Smooth muscle cell (in vitro differentiated cells): Measurements from ENCODE around the gene SERPIND1. TPM values are rescaled to one million over a fixed set of nuclear protein-coding genes. Genes with fewer than 3 reads are reported as not detected.

Source experiments
- DNase-seq: peaks from one replicate; lab custom pipeline; 2025; ENCODE audit not compliant: unreplicated experiment; lab: John Stamatoyannopoulos, UW
- H2AFZ ChIP-seq: fragments of 200-600 bp; sonication (generic); 2 replicates; pipeline ENCODE4 v1.6.0; 2016; ENCODE audit warnings: antibody characterized with exemption, low read depth, mild to moderate bottlenecking
- H3F3A ChIP-seq: fragments of 200-600 bp; sonication (generic); 2 replicates; pipeline ENCODE4 v1.6.0; 2017; ENCODE audit warnings: antibody characterized with exemption, low read depth
- H3K27ac ChIP-seq: fragments of 200-600 bp; sonication (generic); 2 replicates; pipeline ENCODE4 v1.5.1; 2016; ENCODE audit warnings: low read depth, mild to moderate bottlenecking
- H3K27me3 ChIP-seq: fragments of 200-600 bp; sonication (generic); 2 replicates; pipeline ENCODE4 v1.6.1; 2016; ENCODE audit warnings: low read depth, mild to moderate bottlenecking
- H3K36me3 ChIP-seq: fragments of 200-600 bp; sonication (generic); 2 replicates; pipeline ENCODE4 v1.5.1; 2016; ENCODE audit warnings: low read depth
- H3K4me1 ChIP-seq: fragments of 200-600 bp; sonication (generic); 2 replicates; pipeline ENCODE4 v1.5.1; 2016; ENCODE audit warnings: low read depth
- H3K4me2 ChIP-seq: fragments of 200-600 bp; sonication (generic); 2 replicates; pipeline ENCODE4 v1.6.0; 2016; ENCODE audit warnings: mild to moderate bottlenecking
- H3K4me3 ChIP-seq: fragments of 200-600 bp; sonication (generic); 2 replicates; pipeline ENCODE4 v1.5.1; 2016; ENCODE audit warnings: mild to moderate bottlenecking
- H3K79me2 ChIP-seq: fragments of 200-600 bp; sonication (generic); 2 replicates; pipeline ENCODE4 v1.6.0; 2016; ENCODE audit warnings: low read depth, mild to moderate bottlenecking
- H3K9ac ChIP-seq: fragments of 200-600 bp; sonication (generic); 2 replicates; pipeline ENCODE4 v1.6.0; 2016; ENCODE audit warnings: low read depth
- H3K9me3 ChIP-seq: fragments of 200-600 bp; sonication (generic); replicated peaks from 2 replicates; pipeline ENCODE4 v1.5.1; 2016; ENCODE audit warnings: low read depth
- H4K20me1 ChIP-seq: fragments of 200-600 bp; sonication (generic); 2 replicates; pipeline ENCODE4 v1.6.0; 2016; ENCODE audit warnings: low read depth
- WGBS: methylation state at CpG from one replicate; pipeline ENCODE4 v1.1.7; 2016; ENCODE audit warnings: low lambda C conversion rate; 5-methylcytosine and 5-hydroxymethylcytosine counted together
- polyA plus RNA-seq: library from polyadenylated mRNA; unstranded; fragments of >200 nt; fragmentation: Nextera tagmentation; extraction: Ambion mirVana; gene quantifications from 2 replicates; pipeline ENCODE4 v1.2.1, GENCODE V29; 2016
- total RNA-seq: library from RNA; depleted of rRNA; stranded (reverse); fragments of >200 nt; gene quantifications from 2 replicates; pipeline ENCODE4 v1.2.3, GENCODE V29; 2014
- TF ChIP-seq, protein P1 (sequence below): fragments of 200-600 bp; sonication (generic); IDR thresholded peaks from 2 replicates; pipeline ENCODE4 v1.5.1; 2017; ENCODE audit warnings: borderline replicate concordance, mild to moderate bottlenecking, antibody characterized with exemption; ENCODE audit not compliant: insufficient read depth, poor library complexity, severe bottlenecking

Gene SERPIND1
- total and polyA plus RNA-seq, 2 experiments from 2014 or later = 0.10 TPM; not detected in 1

- H3K27me3 ChIP-seq = no peaks in the 10 kb centered on the region
- H3K4me1 ChIP-seq = no peaks in the 10 kb centered on the region
- no peak overlapping the region for H3K4me2 ChIP-seq
- H3K79me2 ChIP-seq = no peaks in the 10 kb centered on the region
- no peak overlapping the region for H3K4me3 ChIP-seq
- DNase-seq = no peak
- H3K27ac ChIP-seq = no peak overlapping the region
- H3K9me3 ChIP-seq = no peaks in the 10 kb centered on the region
- H2AFZ ChIP-seq = no peak overlapping the region
- H4K20me1 ChIP-seq = no peaks in the 10 kb centered on the region
- H3K9ac ChIP-seq = no peak overlapping the region
- H3K36me3 ChIP-seq = peaks cover 13% of the 10 kb centered on the region
- TF ChIP-seq, protein P1, sequence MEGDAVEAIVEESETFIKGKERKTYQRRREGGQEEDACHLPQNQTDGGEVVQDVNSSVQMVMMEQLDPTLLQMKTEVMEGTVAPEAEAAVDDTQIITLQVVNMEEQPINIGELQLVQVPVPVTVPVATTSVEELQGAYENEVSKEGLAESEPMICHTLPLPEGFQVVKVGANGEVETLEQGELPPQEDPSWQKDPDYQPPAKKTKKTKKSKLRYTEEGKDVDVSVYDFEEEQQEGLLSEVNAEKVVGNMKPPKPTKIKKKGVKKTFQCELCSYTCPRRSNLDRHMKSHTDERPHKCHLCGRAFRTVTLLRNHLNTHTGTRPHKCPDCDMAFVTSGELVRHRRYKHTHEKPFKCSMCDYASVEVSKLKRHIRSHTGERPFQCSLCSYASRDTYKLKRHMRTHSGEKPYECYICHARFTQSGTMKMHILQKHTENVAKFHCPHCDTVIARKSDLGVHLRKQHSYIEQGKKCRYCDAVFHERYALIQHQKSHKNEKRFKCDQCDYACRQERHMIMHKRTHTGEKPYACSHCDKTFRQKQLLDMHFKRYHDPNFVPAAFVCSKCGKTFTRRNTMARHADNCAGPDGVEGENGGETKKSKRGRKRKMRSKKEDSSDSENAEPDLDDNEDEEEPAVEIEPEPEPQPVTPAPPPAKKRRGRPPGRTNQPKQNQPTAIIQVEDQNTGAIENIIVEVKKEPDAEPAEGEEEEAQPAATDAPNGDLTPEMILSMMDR = no peak
- H3F3A ChIP-seq = no peaks in the 10 kb centered on the region
- 93% methylated on average over 13 of the region's 13 CpGs for WGBS
Observed at GRCh38 chr22:20763630-20764470, 10.1 kb upstream of the SERPIND1 start.

DNA sequence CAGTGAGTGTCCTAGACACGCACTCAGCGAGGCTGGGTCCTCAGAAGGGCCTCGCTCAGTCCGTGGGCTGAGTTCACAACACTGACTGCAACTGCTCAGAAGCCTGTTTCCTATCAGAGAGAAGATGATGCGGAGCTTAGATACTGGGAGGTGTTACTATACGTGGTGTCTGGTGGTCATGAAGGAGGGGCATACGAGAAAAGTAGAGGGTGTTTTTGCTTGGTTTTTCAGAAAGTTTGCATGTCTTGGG is 9.5 kb upstream of the SERPIND1 start:
- DNase-seq = no peak
- Histone ChIP-seq H3K79me2 (no peaks in the 10 kb centered on the region), H3K4me2 (no peak overlapping the region), H3K27ac (no peak overlapping the region), H3F3A (no peaks in the 10 kb centered on the region), H3K9me3 (no peaks in the 10 kb centered on the region), H3K4me1 (no peaks in the 10 kb centered on the region), H3K36me3 (peaks cover 13% of the 10 kb centered on the region), H3K4me3 (no peak overlapping the region), H3K27me3 (no peaks in the 10 kb centered on the region), H2AFZ (no peak overlapping the region), H4K20me1 (no peaks in the 10 kb centered on the region), H3K9ac (no peak overlapping the region)
- 93% methylated on average over 7 of the region's 7 CpGs for whole genome bisulfite sequencing
- TF ChIP-seq, protein P1 = no peak

GRCh38 chr22:20764729-20765128 is 9.2 kb upstream of the SERPIND1 start:
- Histone ChIP-seq H2AFZ (no peak overlapping the region), H3K4me1 (no peaks in the 10 kb centered on the region), H3K79me2 (no peaks in the 10 kb centered on the region), H3K4me2 (no peak overlapping the region), H3K4me3 (no peak overlapping the region), H3K9ac (no peak overlapping the region), H3K27ac (no peak overlapping the region), H3K36me3 (peaks cover 13% of the 10 kb centered on the region), H3K9me3 (no peaks in the 10 kb centered on the region), H4K20me1 (no peaks in the 10 kb centered on the region), H3K27me3 (no peaks in the 10 kb centered on the region), H3F3A (no peaks in the 10 kb centered on the region)
- WGBS = 99% methylated on average over 10 of the region's 10 CpGs
- no peak for DNase-seq
- TF ChIP-seq, protein P1 = no peak

DNA sequence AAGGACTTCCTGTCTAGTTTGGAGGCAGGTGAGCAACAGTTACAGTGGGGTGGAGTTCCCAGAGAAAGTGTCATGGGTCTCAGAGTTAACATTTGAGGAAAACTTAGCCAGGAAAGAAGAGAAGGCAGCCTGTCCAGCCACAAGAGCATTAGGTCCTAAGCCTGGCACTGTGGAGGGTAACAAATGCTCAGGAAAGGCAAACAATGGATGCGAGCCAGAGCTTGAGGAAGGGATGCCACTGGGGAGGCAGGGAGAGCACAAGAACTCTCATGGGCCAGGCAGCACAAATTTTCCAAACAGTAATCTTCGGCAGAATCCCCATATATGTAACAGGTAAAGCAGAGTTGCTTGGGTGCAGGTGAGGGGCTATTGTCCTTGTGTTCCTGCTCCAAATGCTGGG is 8.0 kb upstream of the SERPIND1 start:
- H3K36me3 ChIP-seq = peaks cover 13% of the 10 kb centered on the region
- no peak overlapping the region for H3K4me3 ChIP-seq
- no peaks in the 10 kb centered on the region for H4K20me1 ChIP-seq
- no peaks in the 10 kb centered on the region for H3K9me3 ChIP-seq
- H3K27ac ChIP-seq = no peak overlapping the region
- H3F3A ChIP-seq = no peaks in the 10 kb centered on the region
- no peaks in the 10 kb centered on the region for H3K79me2 ChIP-seq
- H3K9ac ChIP-seq = no peak overlapping the region
- TF ChIP-seq, protein P1 = no peak
- no peak overlapping the region for H2AFZ ChIP-seq
- no peak overlapping the region for H3K4me2 ChIP-seq
- no peak for DNase-seq
- no peaks in the 10 kb centered on the region for H3K4me1 ChIP-seq
- H3K27me3 ChIP-seq = no peaks in the 10 kb centered on the region
- WGBS = 96% methylated on average over 2 of the region's 2 CpGs
